Ishikawa (cell line): ENCODE results near the gene XRCC5.

ENCODE experiments used
- CEBPB ChIP-seq: IDR thresholded peaks from 2 replicates; pipeline ENCODE4 v1.6.1; 2012
- CREB1 ChIP-seq: IDR thresholded peaks from 2 replicates; pipeline ENCODE4 v1.6.1; 2012; ENCODE audit warnings: low read depth
- NFIC ChIP-seq: IDR thresholded peaks from 2 replicates; pipeline ENCODE4 v1.6.1; 2012
- TF ChIP-seq, protein P1 (sequence below): IDR thresholded peaks from 2 replicates; pipeline ENCODE4 v1.6.1; 2012; ENCODE audit warnings: low read depth, mild to moderate bottlenecking

DNA sequence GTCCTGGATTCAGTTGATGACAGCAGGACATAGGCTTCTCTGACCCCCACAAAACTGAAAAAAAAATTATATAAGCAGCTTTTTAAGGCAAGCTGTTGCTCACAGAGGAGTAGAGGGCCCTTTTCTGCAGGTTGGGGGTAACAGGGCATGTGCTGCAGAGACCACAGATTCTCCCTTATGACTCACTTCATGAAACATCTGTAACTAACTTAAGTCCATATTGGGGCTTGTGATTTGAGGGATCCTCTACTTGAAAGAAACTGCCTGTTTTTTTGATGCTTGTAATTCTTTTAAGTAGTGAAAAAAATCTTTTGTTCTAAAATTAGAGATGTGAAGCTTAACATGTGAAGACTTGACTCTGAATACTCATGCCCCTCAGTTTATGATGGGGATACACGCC lies 33.4 kb downstream of the XRCC5 start:
- TF ChIP-seq CREB1: no peak
- no peak for TF ChIP-seq CEBPB
- TF ChIP-seq NFIC: no peak
- TF ChIP-seq, protein P1, sequence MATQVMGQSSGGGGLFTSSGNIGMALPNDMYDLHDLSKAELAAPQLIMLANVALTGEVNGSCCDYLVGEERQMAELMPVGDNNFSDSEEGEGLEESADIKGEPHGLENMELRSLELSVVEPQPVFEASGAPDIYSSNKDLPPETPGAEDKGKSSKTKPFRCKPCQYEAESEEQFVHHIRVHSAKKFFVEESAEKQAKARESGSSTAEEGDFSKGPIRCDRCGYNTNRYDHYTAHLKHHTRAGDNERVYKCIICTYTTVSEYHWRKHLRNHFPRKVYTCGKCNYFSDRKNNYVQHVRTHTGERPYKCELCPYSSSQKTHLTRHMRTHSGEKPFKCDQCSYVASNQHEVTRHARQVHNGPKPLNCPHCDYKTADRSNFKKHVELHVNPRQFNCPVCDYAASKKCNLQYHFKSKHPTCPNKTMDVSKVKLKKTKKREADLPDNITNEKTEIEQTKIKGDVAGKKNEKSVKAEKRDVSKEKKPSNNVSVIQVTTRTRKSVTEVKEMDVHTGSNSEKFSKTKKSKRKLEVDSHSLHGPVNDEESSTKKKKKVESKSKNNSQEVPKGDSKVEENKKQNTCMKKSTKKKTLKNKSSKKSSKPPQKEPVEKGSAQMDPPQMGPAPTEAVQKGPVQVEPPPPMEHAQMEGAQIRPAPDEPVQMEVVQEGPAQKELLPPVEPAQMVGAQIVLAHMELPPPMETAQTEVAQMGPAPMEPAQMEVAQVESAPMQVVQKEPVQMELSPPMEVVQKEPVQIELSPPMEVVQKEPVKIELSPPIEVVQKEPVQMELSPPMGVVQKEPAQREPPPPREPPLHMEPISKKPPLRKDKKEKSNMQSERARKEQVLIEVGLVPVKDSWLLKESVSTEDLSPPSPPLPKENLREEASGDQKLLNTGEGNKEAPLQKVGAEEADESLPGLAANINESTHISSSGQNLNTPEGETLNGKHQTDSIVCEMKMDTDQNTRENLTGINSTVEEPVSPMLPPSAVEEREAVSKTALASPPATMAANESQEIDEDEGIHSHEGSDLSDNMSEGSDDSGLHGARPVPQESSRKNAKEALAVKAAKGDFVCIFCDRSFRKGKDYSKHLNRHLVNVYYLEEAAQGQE: no peak
